ENCODE results near the gene OPCML.

DNA sequence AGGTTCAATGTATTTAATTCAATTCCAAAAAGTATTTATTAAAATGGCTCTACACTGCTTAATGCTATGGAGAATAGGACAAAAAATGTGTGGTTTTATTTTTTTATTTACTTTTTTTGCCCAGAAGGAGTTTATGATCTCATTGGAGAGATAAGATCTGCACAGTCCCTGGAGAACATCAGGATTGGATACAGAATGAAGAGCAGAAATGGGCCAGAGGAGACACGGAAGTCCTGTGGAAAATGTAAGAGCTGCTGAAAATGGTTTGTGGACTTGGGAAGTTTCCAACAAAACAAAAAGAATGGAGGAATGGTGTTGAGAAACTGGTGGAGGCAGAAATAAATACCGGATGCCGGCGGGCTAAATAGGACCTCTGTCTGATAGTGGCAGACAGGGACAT lies 554.6 kb downstream of the OPCML start:
- TF ChIP-seq, protein P1, sequence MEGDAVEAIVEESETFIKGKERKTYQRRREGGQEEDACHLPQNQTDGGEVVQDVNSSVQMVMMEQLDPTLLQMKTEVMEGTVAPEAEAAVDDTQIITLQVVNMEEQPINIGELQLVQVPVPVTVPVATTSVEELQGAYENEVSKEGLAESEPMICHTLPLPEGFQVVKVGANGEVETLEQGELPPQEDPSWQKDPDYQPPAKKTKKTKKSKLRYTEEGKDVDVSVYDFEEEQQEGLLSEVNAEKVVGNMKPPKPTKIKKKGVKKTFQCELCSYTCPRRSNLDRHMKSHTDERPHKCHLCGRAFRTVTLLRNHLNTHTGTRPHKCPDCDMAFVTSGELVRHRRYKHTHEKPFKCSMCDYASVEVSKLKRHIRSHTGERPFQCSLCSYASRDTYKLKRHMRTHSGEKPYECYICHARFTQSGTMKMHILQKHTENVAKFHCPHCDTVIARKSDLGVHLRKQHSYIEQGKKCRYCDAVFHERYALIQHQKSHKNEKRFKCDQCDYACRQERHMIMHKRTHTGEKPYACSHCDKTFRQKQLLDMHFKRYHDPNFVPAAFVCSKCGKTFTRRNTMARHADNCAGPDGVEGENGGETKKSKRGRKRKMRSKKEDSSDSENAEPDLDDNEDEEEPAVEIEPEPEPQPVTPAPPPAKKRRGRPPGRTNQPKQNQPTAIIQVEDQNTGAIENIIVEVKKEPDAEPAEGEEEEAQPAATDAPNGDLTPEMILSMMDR (IDR thresholded peaks at IDR 0.05): no peak
- no peak for TF ChIP-seq EZH2 (IDR thresholded peaks at IDR 0.05; ENCODE audit: borderline replicate concordance, insufficient read depth, low read depth, low read length, poor library complexity, severe bottlenecking)
